ENCODE data around the gene KCNT2.

- TF ChIP-seq CTCF (IDR thresholded peaks at IDR 0.05) (no peak), EZH2 (IDR thresholded peaks at IDR 0.05) (no peak)
Measured at GRCh38 chr1:196295766-196296165, 312.5 kb downstream of the KCNT2 start.

Data from neural progenitor cell (in vitro differentiated cells).